HepG2 (cell line): ENCODE results near the gene MED12L. TPM values are rescaled to one million over a fixed set of nuclear protein-coding genes. Genes with fewer than 3 reads are reported as not detected.

ENCODE experiments used
- FOXJ3 ChIP-seq: sonication (generic); formaldehyde crosslinking; IDR thresholded peaks from 2 replicates; pipeline ENCODE4 v1.4.0; 2020; ENCODE audit warnings: missing genetic modification reagents, mild to moderate bottlenecking, borderline replicate concordance
- NAIF1 ChIP-seq: sonication (generic); formaldehyde crosslinking; IDR thresholded peaks from 2 replicates; pipeline ENCODE4 v1.5.0; 2020; ENCODE audit warnings: mild to moderate bottlenecking, missing genetic modification reagents, borderline replicate concordance
- NFE2L1 ChIP-seq: sonication (generic); formaldehyde crosslinking; IDR thresholded peaks from 2 replicates; pipeline ENCODE4 v1.4.0; 2020; ENCODE audit warnings: missing genetic modification reagents, mild to moderate bottlenecking, borderline replicate concordance
- POLR2AphosphoS2 ChIP-seq: IDR thresholded peaks from 2 replicates; pipeline ENCODE4 v1.6.1; 2011; ENCODE audit warnings: low read depth, low read length, improper control_type of control experiment
- ZNF33B ChIP-seq: sonication (generic); formaldehyde crosslinking; IDR thresholded peaks from 2 replicates; pipeline ENCODE4 v1.5.1; 2020; ENCODE audit warnings: mild to moderate bottlenecking, missing genetic modification reagents
- ZNF737 ChIP-seq: sonication (generic); formaldehyde crosslinking; IDR thresholded peaks from 2 replicates; pipeline ENCODE4 v1.5.0; 2020; ENCODE audit warnings: missing genetic modification reagents, mild to moderate bottlenecking, borderline replicate concordance
- polyA plus RNA-seq, 8 experiments: library from polyadenylated mRNA; depleted of rRNA in 3 of 8; stranded (reverse) in 7 of 8; unstranded in 1 of 8; fragments of >200 nt; fragmentation: Illumina TruSeq in 4 of 8; extraction: Trizol in 4 of 8; gene quantifications; 2 replicates each; pipeline versions ENCODE4 v1.2.1 to v1.2.3, GENCODE V29; 2011 to 2016; ENCODE audit warnings: low read depth in 4 of 8, missing spikeins in 1 of 8, mixed read lengths in 1 of 8; ENCODE audit not compliant: insufficient read depth in 1 of 8
- total RNA-seq, 5 experiments: library from RNA; depleted of rRNA; stranded (reverse); fragments of >200 nt; fragmentation: Illumina TruSeq; extraction: Trizol; gene quantifications; 2 replicates each; pipeline ENCODE4 v1.2.3, GENCODE V29; 2016; ENCODE audit warnings: low read depth in 1 of 5
- TF ChIP-seq, protein P1 (sequence below): sonication (generic); formaldehyde crosslinking; IDR thresholded peaks from 2 replicates; pipeline ENCODE4 v1.4.0; 2020; ENCODE audit warnings: missing genetic modification reagents
- TF ChIP-seq, protein P2 (sequence below): sonication (generic); formaldehyde crosslinking; IDR thresholded peaks from 2 replicates; pipeline ENCODE4 v1.4.0; 2020; ENCODE audit warnings: missing genetic modification reagents

MED12L gene
- total and polyA plus RNA-seq, 2 of the 13 experiments (the other 11 are each of a cell fraction or from before 2014, with no cell fraction given), result 0.07 to 0.64 TPM

DNA sequence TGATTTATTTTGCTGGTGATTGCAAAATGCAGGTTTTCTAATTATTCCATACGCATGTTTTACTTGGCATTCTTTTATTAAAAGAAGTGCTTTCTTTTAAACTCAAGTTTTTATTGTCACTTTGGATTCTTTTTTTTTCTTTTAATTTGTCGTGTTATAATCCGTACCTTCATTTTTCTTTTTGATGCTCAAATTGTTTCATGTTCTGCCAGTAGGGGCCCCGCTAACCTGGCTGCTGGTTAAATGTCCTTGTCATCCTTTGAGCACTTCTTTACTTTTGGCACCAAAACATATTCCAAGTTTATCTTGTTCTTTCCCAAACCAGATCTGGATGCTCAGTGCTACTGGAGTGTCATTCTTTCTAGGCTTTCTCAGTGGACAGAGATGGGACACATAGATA is 31.6 kb downstream of the MED12L start (continued):
- TF ChIP-seq, protein P1, sequence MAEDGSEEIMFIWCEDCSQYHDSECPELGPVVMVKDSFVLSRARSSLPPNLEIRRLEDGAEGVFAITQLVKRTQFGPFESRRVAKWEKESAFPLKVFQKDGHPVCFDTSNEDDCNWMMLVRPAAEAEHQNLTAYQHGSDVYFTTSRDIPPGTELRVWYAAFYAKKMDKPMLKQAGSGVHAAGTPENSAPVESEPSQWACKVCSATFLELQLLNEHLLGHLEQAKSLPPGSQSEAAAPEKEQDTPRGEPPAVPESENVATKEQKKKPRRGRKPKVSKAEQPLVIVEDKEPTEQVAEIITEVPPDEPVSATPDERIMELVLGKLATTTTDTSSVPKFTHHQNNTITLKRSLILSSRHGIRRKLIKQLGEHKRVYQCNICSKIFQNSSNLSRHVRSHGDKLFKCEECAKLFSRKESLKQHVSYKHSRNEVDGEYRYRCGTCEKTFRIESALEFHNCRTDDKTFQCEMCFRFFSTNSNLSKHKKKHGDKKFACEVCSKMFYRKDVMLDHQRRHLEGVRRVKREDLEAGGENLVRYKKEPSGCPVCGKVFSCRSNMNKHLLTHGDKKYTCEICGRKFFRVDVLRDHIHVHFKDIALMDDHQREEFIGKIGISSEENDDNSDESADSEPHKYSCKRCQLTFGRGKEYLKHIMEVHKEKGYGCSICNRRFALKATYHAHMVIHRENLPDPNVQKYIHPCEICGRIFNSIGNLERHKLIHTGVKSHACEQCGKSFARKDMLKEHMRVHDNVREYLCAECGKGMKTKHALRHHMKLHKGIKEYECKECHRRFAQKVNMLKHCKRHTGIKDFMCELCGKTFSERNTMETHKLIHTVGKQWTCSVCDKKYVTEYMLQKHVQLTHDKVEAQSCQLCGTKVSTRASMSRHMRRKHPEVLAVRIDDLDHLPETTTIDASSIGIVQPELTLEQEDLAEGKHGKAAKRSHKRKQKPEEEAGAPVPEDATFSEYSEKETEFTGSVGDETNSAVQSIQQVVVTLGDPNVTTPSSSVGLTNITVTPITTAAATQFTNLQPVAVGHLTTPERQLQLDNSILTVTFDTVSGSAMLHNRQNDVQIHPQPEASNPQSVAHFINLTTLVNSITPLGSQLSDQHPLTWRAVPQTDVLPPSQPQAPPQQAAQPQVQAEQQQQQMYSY (CRISPR knock-in tag), result no peak
- TF ChIP-seq, protein P2, sequence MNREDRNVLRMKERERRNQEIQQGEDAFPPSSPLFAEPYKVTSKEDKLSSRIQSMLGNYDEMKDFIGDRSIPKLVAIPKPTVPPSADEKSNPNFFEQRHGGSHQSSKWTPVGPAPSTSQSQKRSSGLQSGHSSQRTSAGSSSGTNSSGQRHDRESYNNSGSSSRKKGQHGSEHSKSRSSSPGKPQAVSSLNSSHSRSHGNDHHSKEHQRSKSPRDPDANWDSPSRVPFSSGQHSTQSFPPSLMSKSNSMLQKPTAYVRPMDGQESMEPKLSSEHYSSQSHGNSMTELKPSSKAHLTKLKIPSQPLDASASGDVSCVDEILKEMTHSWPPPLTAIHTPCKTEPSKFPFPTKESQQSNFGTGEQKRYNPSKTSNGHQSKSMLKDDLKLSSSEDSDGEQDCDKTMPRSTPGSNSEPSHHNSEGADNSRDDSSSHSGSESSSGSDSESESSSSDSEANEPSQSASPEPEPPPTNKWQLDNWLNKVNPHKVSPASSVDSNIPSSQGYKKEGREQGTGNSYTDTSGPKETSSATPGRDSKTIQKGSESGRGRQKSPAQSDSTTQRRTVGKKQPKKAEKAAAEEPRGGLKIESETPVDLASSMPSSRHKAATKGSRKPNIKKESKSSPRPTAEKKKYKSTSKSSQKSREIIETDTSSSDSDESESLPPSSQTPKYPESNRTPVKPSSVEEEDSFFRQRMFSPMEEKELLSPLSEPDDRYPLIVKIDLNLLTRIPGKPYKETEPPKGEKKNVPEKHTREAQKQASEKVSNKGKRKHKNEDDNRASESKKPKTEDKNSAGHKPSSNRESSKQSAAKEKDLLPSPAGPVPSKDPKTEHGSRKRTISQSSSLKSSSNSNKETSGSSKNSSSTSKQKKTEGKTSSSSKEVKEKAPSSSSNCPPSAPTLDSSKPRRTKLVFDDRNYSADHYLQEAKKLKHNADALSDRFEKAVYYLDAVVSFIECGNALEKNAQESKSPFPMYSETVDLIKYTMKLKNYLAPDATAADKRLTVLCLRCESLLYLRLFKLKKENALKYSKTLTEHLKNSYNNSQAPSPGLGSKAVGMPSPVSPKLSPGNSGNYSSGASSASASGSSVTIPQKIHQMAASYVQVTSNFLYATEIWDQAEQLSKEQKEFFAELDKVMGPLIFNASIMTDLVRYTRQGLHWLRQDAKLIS (CRISPR knock-in tag), result no peak
- TF ChIP-seq ZNF737 (CRISPR knock-in tag) (no peak), NFE2L1 (CRISPR knock-in tag) (no peak), ZNF33B (no peak), FOXJ3 (CRISPR knock-in tag) (no peak), NAIF1 (no peak), POLR2AphosphoS2 (no peak)
